ENCODE measurements around the gene ISG20. TPM values are rescaled to one million over a fixed set of nuclear protein-coding genes. Genes with fewer than 3 reads are reported as not detected.
A peak's percentile ranks its signal among the peaks of the same experiment; 100 is the strongest.

The ISG20 gene
- total and polyA plus RNA-seq, 2 of the 8 experiments (the other 6 are each of a cell fraction or from before 2014, with no cell fraction given): 2.9 to 5.2 TPM

DNA sequence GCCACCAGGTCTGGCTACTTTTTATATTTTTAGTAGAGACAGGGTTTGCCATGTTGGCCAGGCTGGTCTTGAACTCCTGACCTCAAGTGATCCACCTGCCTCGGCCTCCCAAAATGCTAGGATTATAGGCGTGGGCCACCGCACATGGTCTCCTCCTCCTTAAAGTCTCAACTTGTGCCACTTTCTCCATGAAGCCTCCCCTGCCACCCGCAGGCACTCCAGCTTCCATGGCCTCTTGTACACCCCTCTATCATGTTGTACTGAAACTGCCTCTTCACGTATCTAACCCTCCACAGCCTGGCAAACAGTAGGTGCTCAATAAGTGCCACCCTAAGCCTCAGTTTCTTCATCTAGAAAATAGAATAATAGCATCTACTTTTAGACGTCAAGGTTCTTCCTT is 39.9 kb downstream of the ISG20 start:
- H4K20me1 ChIP-seq (replicated peaks in 1 of 2; ENCODE audit: control insufficient read depth in 1 of 2, insufficient read depth in 2 of 2, low read length in 2 of 2): no peaks in the 10 kb centered on the region
- H3K4me1 ChIP-seq (replicated peaks in 1 of 4; ENCODE audit: control insufficient read depth in 3 of 4, insufficient read depth in 4 of 4, low read length in 3 of 4): no peaks in the 10 kb centered on the region
- H3K9me3 ChIP-seq (ENCODE audit: insufficient read depth in 2 of 2, low read depth in 1 of 2, low read length in 1 of 2): no peaks in the 10 kb centered on the region
- H2BK15ac ChIP-seq (ENCODE audit: low read length): no peak overlapping the region
- H3K4me3 ChIP-seq (ENCODE audit: extremely low read depth in 1 of 4, insufficient read depth in 2 of 4, low read depth in 3 of 4, low read length in 4 of 4): no peak overlapping the region
- H3K18ac ChIP-seq (ENCODE audit: extremely low read depth, low read length): no peak overlapping the region
- H3K27me3 ChIP-seq (replicated peaks in 1 of 4; ENCODE audit: control insufficient read depth in 3 of 4, extremely low read depth in 1 of 4, insufficient read depth in 3 of 4, low read length in 3 of 4): no peaks in the 10 kb centered on the region
- no peak overlapping the region for H2BK120ac ChIP-seq (replicated peaks; ENCODE audit: low read depth, low read length)
- H3K14ac ChIP-seq (ENCODE audit: insufficient read length): no peak overlapping the region
- H3K23ac ChIP-seq (ENCODE audit: insufficient read length): no peak overlapping the region
- no peaks in the 10 kb centered on the region for H3K79me1 ChIP-seq (ENCODE audit: low read depth, low read length)
- H3K27ac ChIP-seq (ENCODE audit: low read depth, low read length): no peak overlapping the region
- CTCF ChIA-PET (ENCODE audit: partially characterized antibody): interaction anchor here (1.5 to 2.3 kb wide), 2 partner anchors 15 to 21 kb away, joined by 4 to 17 read pairs; no protein-coding TSS in a partner anchor
- no peak overlapping the region for H2BK20ac ChIP-seq (ENCODE audit: low read length)
- no peak overlapping the region for H2BK12ac ChIP-seq (ENCODE audit: low read depth, low read length)
- no peak overlapping the region for H3K9ac ChIP-seq (replicated peaks in 1 of 4; ENCODE audit: extremely low read depth in 1 of 4, low read depth in 3 of 4, low read length in 3 of 4)
- no peak overlapping the region for H2BK5ac ChIP-seq (ENCODE audit: low read depth, low read length)
- TF ChIP-seq CREB1 (IDR thresholded peaks at IDR 0.05) (no peak), RNF2 (IDR thresholded peaks at IDR 0.05; ENCODE audit: borderline replicate concordance, low read depth, low read length, missing control alignments, poor library complexity, severe bottlenecking) (no peak), CBX5 (IDR thresholded peaks at IDR 0.05; ENCODE audit: low read depth, low read length) (no peak), GABPA (IDR thresholded peaks at IDR 0.05; ENCODE audit: borderline replicate concordance, insufficient read depth, low read length) (no peak)
- H3K79me2 ChIP-seq (ENCODE audit: control insufficient read depth in 1 of 2, insufficient read depth in 2 of 2, low read length in 2 of 2): no peaks in the 10 kb centered on the region
- no peaks in the 10 kb centered on the region for H3K36me3 ChIP-seq (ENCODE audit: control insufficient read depth in 2 of 4, insufficient read depth in 4 of 4, low read length in 3 of 4)
- H2AFZ ChIP-seq (ENCODE audit: low read length): no peak overlapping the region
- H3K56ac ChIP-seq (replicated peaks; ENCODE audit: insufficient read length, low read depth, low read length): no peak overlapping the region
- H3K23me2 ChIP-seq (ENCODE audit: low read depth, low read length): no peaks in the 10 kb centered on the region
- H2AK5ac ChIP-seq (ENCODE audit: low read depth, low read length): no peak overlapping the region
- no peak overlapping the region for H4K5ac ChIP-seq (ENCODE audit: insufficient read length, low read depth, low read length)
- H3K4ac ChIP-seq (replicated peaks; ENCODE audit: insufficient read length, low read depth, low read length): no peak overlapping the region
- WGBS, 2 experiments (ENCODE audit: extremely low coverage in 1 of 2, insufficient coverage in 1 of 2, insufficient read length in 1 of 2, insufficient replicate concordance in 2 of 2, low coverage in 1 of 2, low lambda C conversion rate in 2 of 2, missing lambda C conversion rate in 1 of 2): 89% methylated on average over 6 of the region's 6 CpGs; no CpG with 5 or more reads in 1 of the 2 experiments
- no peak overlapping the region for H4K8ac ChIP-seq (ENCODE audit: extremely low read depth, insufficient read depth, low read length)
- DNase-seq (ENCODE audit: low read depth in 1 of 2, low spot score in 2 of 2): peak in 1 of 2 experiments; percentile 17
- no peak overlapping the region for H3K4me2 ChIP-seq (ENCODE audit: insufficient read depth in 1 of 2, low read depth in 2 of 2, low read length in 2 of 2)
- POLR2A ChIA-PET (ENCODE audit: partially characterized antibody): no interaction called here
- FAIRE-seq: no peak
- no peak overlapping the region for H4K91ac ChIP-seq (replicated peaks; ENCODE audit: insufficient read length, low read length)
